ENCODE measurements around the gene PSMA5. TPM values are rescaled to one million over a fixed set of nuclear protein-coding genes. Genes with fewer than 3 reads are reported as not detected.

Gene PSMA5
- polyA plus RNA-seq, 3 donors, result 36.6 to 119 (median 118) TPM

DNA sequence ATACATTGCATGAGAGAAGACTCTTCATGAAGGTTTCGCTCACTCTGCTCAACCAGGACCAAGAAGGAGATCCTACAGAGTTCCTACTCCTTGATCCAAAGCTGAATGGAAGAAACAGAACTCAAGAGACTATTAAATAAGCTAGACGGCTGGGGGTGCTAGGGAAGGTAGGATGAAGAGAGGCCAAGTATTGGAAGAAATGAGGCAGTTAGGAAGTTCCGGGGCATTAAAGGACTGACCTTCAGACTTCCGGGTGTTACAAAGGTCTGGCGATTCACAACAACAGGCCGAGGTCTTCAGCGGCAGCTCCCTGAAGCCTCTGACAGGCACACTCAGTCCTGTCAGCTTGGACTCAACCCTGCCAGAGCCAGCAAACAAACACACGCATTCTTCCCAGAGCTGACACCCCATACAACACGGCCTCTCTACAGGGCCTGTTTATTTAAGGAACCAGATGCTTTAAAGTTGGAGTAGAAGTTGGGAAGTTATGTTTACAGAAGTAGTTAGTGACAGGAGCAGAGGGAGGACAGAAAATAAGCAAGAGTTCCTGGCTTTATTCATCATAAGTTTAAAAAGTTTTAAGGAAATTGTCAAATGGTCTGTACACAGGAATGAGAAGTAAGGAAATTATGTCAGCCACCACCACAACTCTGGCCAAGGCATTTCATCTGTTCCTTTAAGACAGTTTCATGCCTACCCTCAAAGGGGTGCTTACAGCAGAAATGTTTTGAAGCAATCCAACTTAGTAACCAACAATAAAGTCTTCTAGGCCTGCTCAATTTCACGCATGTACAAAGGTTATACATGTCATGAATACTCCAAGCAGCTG, 33.2 kb downstream of the PSMA5 start:
- Histone ChIP-seq H3K79me2 (ENCODE audit: insufficient read depth, low read length) (peaks cover 92% of the 10 kb centered on the region), H3K27me3 (ENCODE audit: control insufficient read depth in 2 of 2, insufficient read depth in 2 of 2, low read length in 2 of 2) (no peaks in the 10 kb centered on the region), H2AFZ (ENCODE audit: insufficient read depth, low read depth, low read length, poor library complexity, severe bottlenecking) (peak overlapping the region; percentile 18), H3K9me3 (replicated peaks in 1 of 2; ENCODE audit: control insufficient read depth in 1 of 2, insufficient read depth in 1 of 2, low read length in 2 of 2) (no peaks in the 10 kb centered on the region), H4K20me1 (ENCODE audit: insufficient read depth, low read length) (peaks cover 13% of the 10 kb centered on the region), H3K4me3 (replicated peaks in 1 of 3; ENCODE audit: low read depth in 2 of 3, low read length in 3 of 3) (peak overlapping the region; percentile 13 to 68 (median 47)), H3K4me2 (replicated peaks; ENCODE audit: extremely low read depth, low read length, poor library complexity, severe bottlenecking) (peak overlapping the region; percentile 68), H3K4me1 (ENCODE audit: control insufficient read depth in 1 of 2, insufficient read depth in 2 of 2, low read length in 2 of 2) (peaks cover 83 to 94% of the 10 kb centered on the region in 2 donors), H3K9ac (ENCODE audit: insufficient read depth, low read length, poor library complexity, severe bottlenecking) (peak overlapping the region; percentile 25), H3K36me3 (replicated peaks in 1 of 2; ENCODE audit: control insufficient read depth in 1 of 2, insufficient read depth in 2 of 2, low read length in 2 of 2) (no peaks in the 10 kb centered on the region), H3K27ac (ENCODE audit: low read depth in 1 of 2, low read length in 2 of 2) (peak overlapping the region; percentile 84 to 86)
- TF ChIP-seq CTCF (IDR thresholded peaks at IDR 0.05), result no peak
- WGBS (ENCODE audit: insufficient coverage), result 31% methylated on average over 6 of the region's 10 CpGs
- Mint-ChIP-seq H3K27me3 (ENCODE audit: low read depth in 3 of 3) (peaks cover 0 to 2% (median 0%) of the 10 kb centered on the region in 3 donors), H3K27ac (peak overlapping the region; percentile 72 to 96 (median 94)), H3K4me3 (peak overlapping the region; percentile 57 to 71), H3K9me3 (no peaks in the 10 kb centered on the region), H3K36me3 (peaks cover 3 to 13% of the 10 kb centered on the region in 2 donors), H3K4me1 (peaks cover 92% of the 10 kb centered on the region)
- intact Hi-C loops (cut with micrococcal nuclease), result no loop called here
- DNase-seq, result peak in 2 of 3 donors; percentile 41 to 56

DNA sequence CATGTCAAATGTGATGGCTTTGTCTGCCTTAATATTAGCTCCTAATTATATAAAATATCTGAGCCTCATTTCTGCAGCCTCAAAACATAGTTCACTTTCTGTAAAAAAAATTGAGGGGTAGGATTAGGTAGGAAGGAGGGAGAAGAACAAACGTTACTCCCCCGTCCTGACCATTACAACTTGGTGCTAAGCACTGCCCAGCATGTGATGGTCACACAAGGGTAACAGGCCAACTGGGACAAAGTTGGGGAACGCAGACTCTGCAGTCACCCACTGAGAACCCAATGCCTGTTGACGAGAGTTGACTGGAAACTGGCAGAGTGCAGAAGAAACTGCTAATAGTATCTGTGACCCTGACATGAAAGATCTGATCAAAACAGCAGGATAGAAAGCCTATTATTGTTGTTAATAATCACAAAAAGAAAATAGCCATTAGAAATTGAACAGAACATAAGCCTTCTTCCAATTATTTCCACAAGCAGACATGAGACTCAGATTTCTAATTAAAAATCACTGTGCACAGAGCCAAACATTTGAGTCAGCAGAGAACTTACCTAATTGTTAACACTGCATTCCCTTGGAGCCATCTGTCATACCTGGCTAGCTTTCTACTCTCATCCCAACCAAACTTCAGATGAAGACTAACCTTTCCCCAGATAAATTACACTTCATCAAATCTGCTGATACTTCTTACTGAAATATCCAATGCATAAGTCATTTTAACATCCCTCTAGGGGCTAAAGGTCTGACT, 34.0 kb downstream of the PSMA5 start:
- H3K27ac Mint-ChIP-seq, result peak overlapping the region; percentile 72 to 96 (median 93)
- peaks cover 93% of the 10 kb centered on the region for H3K4me1 Mint-ChIP-seq
- no peaks in the 10 kb centered on the region for H3K27me3 Mint-ChIP-seq (ENCODE audit: low read depth in 3 of 3)
- peak in 1 of 3 donors; percentile 4 for DNase-seq
- peak overlapping the region; percentile 6 to 68 (median 47) for H3K4me3 ChIP-seq (replicated peaks in 1 of 3; ENCODE audit: low read depth in 2 of 3, low read length in 3 of 3)
- H3K79me2 ChIP-seq (ENCODE audit: insufficient read depth, low read length), result peaks cover 92% of the 10 kb centered on the region
- H3K36me3 ChIP-seq (replicated peaks in 1 of 2; ENCODE audit: control insufficient read depth in 1 of 2, insufficient read depth in 2 of 2, low read length in 2 of 2), result no peaks in the 10 kb centered on the region
- peak overlapping the region; percentile 25 for H3K9ac ChIP-seq (ENCODE audit: insufficient read depth, low read length, poor library complexity, severe bottlenecking)
- peaks cover 15% of the 10 kb centered on the region for H4K20me1 ChIP-seq (ENCODE audit: insufficient read depth, low read length)
- H2AFZ ChIP-seq (ENCODE audit: insufficient read depth, low read depth, low read length, poor library complexity, severe bottlenecking), result peak overlapping the region; percentile 18
- H3K9me3 Mint-ChIP-seq, result no peaks in the 10 kb centered on the region
- peaks cover 84 to 92% of the 10 kb centered on the region in 2 donors for H3K4me1 ChIP-seq (ENCODE audit: control insufficient read depth in 1 of 2, insufficient read depth in 2 of 2, low read length in 2 of 2)
- no peak for TF ChIP-seq CTCF (IDR thresholded peaks at IDR 0.05)
- H3K4me3 Mint-ChIP-seq, result peak overlapping the region; percentile 57 to 71
- H3K27me3 ChIP-seq (ENCODE audit: control insufficient read depth in 2 of 2, insufficient read depth in 2 of 2, low read length in 2 of 2), result no peaks in the 10 kb centered on the region
- H3K36me3 Mint-ChIP-seq, result peaks cover 4 to 15% of the 10 kb centered on the region in 2 donors
- H3K27ac ChIP-seq (ENCODE audit: low read depth in 1 of 2, low read length in 2 of 2), result peak overlapping the region; percentile 84 to 86
- no peaks in the 10 kb centered on the region for H3K9me3 ChIP-seq (replicated peaks in 1 of 2; ENCODE audit: control insufficient read depth in 1 of 2, insufficient read depth in 1 of 2, low read length in 2 of 2)
- intact Hi-C loops (cut with micrococcal nuclease), result no loop called here
- 80% methylated on average over 2 of the region's 4 CpGs for WGBS (ENCODE audit: insufficient coverage)
- peak overlapping the region; percentile 68 for H3K4me2 ChIP-seq (replicated peaks; ENCODE audit: extremely low read depth, low read length, poor library complexity, severe bottlenecking)
